AG09309 (cell line): ENCODE results near the gene TTLL9.

Experiments
- DNase-seq: peaks from one replicate; pipeline ENCODE4 v3.0.0-alpha.2; 2010; ENCODE audit warnings: low read depth
- H3K4me3 ChIP-seq: 2 replicates; pipeline ENCODE4 v1.5.1; 2011; ENCODE audit warnings: mild to moderate bottlenecking, low read depth, low read length, moderate library complexity; ENCODE audit not compliant: control insufficient read depth
- TF ChIP-seq, protein P1 (sequence below): IDR thresholded peaks from 2 replicates; pipeline ENCODE4 v1.5.1; 2011; ENCODE audit warnings: mild to moderate bottlenecking, low read depth, low read length, inconsistent platforms; ENCODE audit not compliant: insufficient read depth, control insufficient read depth; ENCODE audit errors: missing control alignments

The TTLL9 gene

DNA sequence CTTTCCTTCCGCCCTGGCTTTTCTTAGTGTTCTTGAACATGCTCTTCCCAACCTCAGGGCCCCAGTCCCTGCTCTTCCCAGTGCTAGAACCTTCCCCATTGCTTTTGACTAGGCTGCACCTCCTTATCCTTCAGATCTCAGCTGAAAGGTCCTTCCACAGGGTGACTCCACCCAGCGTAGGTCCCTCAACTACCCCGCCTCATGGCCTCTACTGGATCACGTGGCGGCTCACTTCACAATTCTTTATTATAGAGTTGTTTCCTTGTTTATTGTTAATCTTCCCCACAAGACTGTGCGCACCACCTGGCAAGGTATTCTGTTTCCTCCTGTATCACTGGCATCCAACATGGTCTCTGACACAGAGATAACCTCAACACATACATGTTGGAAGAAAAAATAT is 31.2 kb downstream of the TTLL9 start:
- TF ChIP-seq, protein P1, sequence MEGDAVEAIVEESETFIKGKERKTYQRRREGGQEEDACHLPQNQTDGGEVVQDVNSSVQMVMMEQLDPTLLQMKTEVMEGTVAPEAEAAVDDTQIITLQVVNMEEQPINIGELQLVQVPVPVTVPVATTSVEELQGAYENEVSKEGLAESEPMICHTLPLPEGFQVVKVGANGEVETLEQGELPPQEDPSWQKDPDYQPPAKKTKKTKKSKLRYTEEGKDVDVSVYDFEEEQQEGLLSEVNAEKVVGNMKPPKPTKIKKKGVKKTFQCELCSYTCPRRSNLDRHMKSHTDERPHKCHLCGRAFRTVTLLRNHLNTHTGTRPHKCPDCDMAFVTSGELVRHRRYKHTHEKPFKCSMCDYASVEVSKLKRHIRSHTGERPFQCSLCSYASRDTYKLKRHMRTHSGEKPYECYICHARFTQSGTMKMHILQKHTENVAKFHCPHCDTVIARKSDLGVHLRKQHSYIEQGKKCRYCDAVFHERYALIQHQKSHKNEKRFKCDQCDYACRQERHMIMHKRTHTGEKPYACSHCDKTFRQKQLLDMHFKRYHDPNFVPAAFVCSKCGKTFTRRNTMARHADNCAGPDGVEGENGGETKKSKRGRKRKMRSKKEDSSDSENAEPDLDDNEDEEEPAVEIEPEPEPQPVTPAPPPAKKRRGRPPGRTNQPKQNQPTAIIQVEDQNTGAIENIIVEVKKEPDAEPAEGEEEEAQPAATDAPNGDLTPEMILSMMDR, result no peak
- DNase-seq, result no peak
- H3K4me3 ChIP-seq, result no peak overlapping the region

DNA sequence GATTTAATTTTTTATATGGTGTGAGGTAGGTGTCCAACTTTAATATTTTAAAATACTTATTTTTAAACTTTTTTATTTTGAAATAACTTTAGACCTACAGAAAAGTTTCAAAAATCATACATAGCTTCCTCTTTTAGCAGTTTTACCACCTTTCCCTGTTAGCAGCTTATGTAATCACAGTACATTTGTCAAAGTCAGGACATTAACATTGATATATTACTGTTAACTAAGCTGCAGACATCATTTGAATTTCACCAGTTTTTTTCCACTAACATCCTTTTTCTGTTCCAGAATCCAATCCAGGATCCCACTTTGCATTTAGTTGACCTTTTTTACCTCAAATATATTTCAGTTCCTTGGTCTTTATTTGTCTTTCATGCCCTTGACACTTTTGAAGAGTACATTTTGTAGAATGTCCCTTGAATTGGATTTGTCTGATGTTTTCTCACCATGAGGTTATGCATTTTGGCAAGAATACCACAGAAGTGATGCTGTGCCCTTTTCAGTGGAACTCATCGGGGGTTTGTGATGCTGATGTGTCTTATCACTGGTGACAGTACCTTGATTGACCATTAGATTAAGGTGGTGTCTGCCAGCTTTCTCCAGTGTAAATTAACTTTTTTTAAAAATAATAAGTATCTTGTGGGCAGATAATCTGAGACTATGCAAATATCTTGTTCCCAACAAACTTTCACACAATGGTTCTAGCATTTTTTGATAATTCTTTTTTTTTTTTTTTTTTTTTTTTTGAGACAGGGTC is 33.4 kb downstream of the TTLL9 start:
- DNase-seq, result no peak
- H3K4me3 ChIP-seq, result no peak overlapping the region
- TF ChIP-seq, protein P1, result no peak

DNA sequence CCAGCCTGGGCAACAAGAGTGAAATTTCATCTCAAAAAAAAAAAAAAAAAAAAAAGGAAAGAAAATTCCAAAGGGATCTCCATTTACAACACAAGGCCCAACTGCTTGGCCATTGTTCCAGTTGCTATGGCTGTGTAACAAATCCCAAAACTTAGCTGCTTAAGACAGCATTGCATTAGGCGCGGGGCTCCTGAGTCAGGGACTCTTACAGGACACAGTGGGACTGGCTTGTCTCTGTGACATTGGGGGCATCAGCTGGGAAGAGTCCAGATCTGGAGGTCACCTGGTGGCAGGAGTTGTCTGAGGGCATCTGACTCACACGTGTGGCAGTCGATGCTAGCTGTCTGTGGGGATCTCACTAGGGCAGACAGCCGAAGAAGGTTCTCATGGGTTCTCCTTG is 35.6 kb downstream of the TTLL9 start:
- no peak for DNase-seq
- TF ChIP-seq, protein P1, result no peak
- no peak overlapping the region for H3K4me3 ChIP-seq

GRCh38 chr20:31907046-31907445 is 36.6 kb downstream of the TTLL9 start:
- H3K4me3 ChIP-seq, result no peak overlapping the region
- TF ChIP-seq, protein P1, result no peak
- no peak for DNase-seq

DNA sequence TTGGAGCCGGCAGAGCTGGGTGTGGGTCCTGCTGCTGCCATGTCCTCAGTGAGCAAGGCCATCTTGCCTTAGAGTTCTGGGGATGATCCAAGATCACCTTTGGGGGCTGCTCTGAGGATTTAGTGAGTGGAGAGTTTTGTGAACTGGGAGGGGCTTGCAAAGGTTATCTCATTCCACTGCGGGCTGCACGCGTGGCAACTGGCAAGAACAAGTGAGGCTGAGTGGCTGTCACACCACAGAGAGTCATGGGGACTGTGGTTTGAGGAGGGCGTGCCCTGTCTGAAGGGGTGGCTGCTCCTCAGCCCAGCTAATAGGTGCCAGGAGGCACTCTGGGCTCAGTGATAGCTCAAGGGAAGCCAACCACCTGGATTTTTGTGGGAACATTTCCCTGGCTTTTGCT is 37.6 kb downstream of the TTLL9 start:
- DNase-seq, result no peak
- TF ChIP-seq, protein P1, result no peak
- H3K4me3 ChIP-seq, result no peak overlapping the region

DNA sequence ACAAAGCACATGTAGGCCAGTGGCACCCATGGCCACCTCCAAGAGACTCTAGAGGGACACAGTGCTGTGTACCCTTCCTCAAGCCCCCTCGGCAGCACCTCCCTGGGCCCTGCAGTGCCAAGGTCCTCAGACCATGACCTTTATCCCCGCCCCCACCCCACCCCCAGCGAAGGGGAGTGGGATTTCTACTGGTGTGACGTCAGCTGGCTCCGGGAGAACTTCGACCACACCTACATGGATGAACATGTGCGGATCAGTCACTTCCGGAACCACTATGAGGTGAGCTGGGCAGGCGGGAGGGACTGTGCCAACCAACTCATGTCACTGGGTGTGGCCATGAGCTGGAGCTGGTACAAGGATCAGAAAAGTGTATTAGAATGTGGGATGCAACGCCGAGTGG is 38.0 kb downstream of the TTLL9 start:
- DNase-seq, result no peak

More for the DNA sequence above, 38.0 kb downstream of the TTLL9 start:
- H3K4me3 ChIP-seq, result no peak overlapping the region
- TF ChIP-seq, protein P1, result no peak
